ENCODE data around the gene TEX44.

The TEX44 gene

DNA sequence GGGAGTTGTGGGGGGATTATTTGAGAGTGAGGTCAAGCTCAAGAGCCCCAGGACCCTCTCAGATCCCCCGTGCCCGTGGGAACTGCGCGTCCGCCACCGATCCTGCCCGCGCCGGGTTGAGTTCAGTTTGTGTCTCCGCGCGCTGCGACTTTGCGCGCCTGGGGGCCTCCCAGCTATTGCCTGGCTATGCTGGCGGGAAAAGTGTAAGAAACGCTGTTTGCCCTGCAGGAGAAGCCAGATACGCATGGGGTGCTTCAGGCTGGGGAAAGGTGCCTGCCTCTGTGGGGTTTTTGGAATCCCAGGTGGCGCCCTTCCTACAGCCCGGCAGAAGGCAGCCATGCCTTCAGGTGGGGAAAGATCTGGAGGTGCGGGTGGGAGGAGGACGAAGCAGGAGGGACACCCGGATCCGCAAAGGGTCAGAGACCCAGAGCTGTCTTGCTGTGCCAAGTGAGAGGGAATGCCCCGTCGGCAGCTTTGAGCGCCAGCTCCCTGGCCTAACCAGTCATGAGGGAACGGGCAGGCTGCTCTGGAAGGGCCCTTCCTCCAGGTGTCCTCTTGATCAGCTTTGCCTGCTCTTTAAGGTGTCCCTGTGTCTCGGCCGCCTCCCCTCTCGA, 22.5 kb downstream of the TEX44 start:
- Histone ChIP-seq H2AFZ (ENCODE audit: low read length) (0 out of 2 replicates have a peak overlapping the region, but pooled peaks have one; percentile 14), H3K4me2 (ENCODE audit: low read length) (peak overlapping the region; percentile 84), H3K79me2 (ENCODE audit: insufficient read depth, low read length) (no peaks in the 10 kb centered on the region), H3K4me1 (ENCODE audit: insufficient read depth, low read length, severe bottlenecking) (peaks cover 60% of the 10 kb centered on the region), H3K36me3 (ENCODE audit: insufficient read depth, low read length) (no peaks in the 10 kb centered on the region), H3K9ac (ENCODE audit: low read length) (peak overlapping the region; percentile 92), H3K27me3 (ENCODE audit: insufficient read depth, low read length) (no peaks in the 10 kb centered on the region), H3K9me3 (ENCODE audit: low read length) (no peaks in the 10 kb centered on the region), H3K4me3 (ENCODE audit: low read depth, low read length, poor library complexity, severe bottlenecking) (peak overlapping the region; percentile 53), H3K9me2 (ENCODE audit: low read depth, low read length) (no peaks in the 10 kb centered on the region), H3K27ac (ENCODE audit: low read depth, low read length, poor library complexity, severe bottlenecking) (peak overlapping the region; percentile 99), H3F3A (ENCODE audit: insufficient read depth, low read length) (0 out of 2 replicates have a peak, but pooled peaks cover 8% of the 10 kb centered on the region), H4K20me1 (ENCODE audit: insufficient read depth, low read length) (no peaks in the 10 kb centered on the region)
- TF ChIP-seq, protein P1, sequence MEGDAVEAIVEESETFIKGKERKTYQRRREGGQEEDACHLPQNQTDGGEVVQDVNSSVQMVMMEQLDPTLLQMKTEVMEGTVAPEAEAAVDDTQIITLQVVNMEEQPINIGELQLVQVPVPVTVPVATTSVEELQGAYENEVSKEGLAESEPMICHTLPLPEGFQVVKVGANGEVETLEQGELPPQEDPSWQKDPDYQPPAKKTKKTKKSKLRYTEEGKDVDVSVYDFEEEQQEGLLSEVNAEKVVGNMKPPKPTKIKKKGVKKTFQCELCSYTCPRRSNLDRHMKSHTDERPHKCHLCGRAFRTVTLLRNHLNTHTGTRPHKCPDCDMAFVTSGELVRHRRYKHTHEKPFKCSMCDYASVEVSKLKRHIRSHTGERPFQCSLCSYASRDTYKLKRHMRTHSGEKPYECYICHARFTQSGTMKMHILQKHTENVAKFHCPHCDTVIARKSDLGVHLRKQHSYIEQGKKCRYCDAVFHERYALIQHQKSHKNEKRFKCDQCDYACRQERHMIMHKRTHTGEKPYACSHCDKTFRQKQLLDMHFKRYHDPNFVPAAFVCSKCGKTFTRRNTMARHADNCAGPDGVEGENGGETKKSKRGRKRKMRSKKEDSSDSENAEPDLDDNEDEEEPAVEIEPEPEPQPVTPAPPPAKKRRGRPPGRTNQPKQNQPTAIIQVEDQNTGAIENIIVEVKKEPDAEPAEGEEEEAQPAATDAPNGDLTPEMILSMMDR (IDR thresholded peaks at IDR 0.05; ENCODE audit: low read length) = peak; percentile 18; the same call in 1 of the 2 replicates
- TF ChIP-seq EZH2 (IDR thresholded peaks at IDR 0.05; ENCODE audit: borderline replicate concordance, low read length) = no peak

DNA sequence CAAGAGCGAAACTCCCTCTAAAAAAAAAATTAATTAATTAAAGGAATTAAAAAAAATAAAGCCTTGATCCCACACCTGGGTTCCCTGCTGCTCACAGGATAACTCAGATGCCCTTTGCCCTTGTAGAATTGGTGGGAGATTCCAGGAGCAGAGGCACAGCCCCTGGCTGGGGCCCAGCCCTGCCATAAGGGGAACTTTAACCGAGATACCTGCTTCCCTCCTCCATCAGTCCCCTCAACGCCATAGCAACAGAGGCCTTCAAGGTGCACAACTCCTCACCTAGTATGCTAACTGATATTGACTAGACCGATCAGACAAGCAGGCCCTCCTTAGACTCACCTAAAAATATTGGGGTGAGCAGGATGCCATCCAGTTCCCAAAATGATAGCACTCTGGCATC, 23.6 kb downstream of the TEX44 start:
- no peaks in the 10 kb centered on the region for H3K36me3 ChIP-seq (ENCODE audit: insufficient read depth, low read length)
- no peaks in the 10 kb centered on the region for H3K9me3 ChIP-seq (ENCODE audit: low read length)
- no peak overlapping the region for H3K9ac ChIP-seq (ENCODE audit: low read length)
- H3K4me1 ChIP-seq (ENCODE audit: insufficient read depth, low read length, severe bottlenecking) = peaks cover 60% of the 10 kb centered on the region
- H3K27me3 ChIP-seq (ENCODE audit: insufficient read depth, low read length) = no peaks in the 10 kb centered on the region
- H3K79me2 ChIP-seq (ENCODE audit: insufficient read depth, low read length) = no peaks in the 10 kb centered on the region
- H3K27ac ChIP-seq (ENCODE audit: low read depth, low read length, poor library complexity, severe bottlenecking) = peak overlapping the region; percentile 17
- H3K9me2 ChIP-seq (ENCODE audit: low read depth, low read length) = no peaks in the 10 kb centered on the region
- H3K4me3 ChIP-seq (ENCODE audit: low read depth, low read length, poor library complexity, severe bottlenecking) = no peak overlapping the region
- no peaks in the 10 kb centered on the region for H4K20me1 ChIP-seq (ENCODE audit: insufficient read depth, low read length)
- H2AFZ ChIP-seq (ENCODE audit: low read length) = no peak overlapping the region
- TF ChIP-seq, protein P1 (IDR thresholded peaks at IDR 0.05; ENCODE audit: low read length) = no peak
- no peak for TF ChIP-seq EZH2 (IDR thresholded peaks at IDR 0.05; ENCODE audit: borderline replicate concordance, low read length)
- no peak overlapping the region for H3K4me2 ChIP-seq (ENCODE audit: low read length)
- 0 out of 2 replicates have a peak, but pooled peaks cover 8% of the 10 kb centered on the region for H3F3A ChIP-seq (ENCODE audit: insufficient read depth, low read length)

DNA sequence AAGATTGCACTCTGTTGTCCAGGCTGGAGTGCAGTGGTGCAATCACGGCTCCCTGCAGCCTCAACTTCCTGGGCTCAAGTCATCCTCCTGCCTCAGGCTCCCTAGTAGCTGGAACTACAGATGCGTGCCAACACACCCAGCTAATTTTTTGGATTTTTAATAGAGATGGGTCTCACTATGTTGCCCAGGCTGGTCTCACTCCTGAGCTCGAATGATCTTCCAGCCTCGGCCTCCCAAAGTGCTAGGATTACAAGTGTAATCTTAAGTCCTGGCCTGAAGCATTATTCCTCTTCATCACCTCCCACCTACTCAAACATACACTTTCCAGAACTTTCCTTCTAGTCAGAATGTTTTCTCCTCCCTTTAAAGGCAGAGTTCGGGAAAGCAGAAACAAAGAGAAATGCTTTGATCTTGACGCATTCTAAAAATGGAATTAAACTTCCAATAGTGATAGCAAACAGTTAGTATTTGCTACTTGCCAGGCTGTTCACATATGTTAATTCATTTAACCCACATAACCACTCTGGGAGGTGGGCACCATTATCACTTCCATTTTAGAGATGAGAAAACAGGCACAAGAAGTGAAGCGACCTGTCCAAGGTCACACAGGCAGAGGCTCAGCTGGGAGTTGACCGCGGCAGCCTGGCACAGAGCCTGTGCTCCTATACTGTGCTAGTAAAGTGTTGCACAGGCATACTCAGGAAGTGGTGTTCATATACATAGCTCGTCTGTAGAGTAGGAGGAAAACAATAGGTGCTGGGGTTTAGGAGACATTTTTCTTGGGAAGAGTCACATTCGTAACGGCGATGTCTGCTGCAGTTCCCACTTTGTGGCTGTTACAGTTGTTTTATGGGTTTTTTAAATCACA, 24.6 kb downstream of the TEX44 start:
- no peak overlapping the region for H3K9ac ChIP-seq (ENCODE audit: low read length)
- H3K9me3 ChIP-seq (ENCODE audit: low read length) = no peaks in the 10 kb centered on the region
- H2AFZ ChIP-seq (ENCODE audit: low read length) = no peak overlapping the region
- H3K4me1 ChIP-seq (ENCODE audit: insufficient read depth, low read length, severe bottlenecking) = peaks cover 60% of the 10 kb centered on the region
- H3F3A ChIP-seq (ENCODE audit: insufficient read depth, low read length) = 0 out of 2 replicates have a peak, but pooled peaks cover 8% of the 10 kb centered on the region
- H3K36me3 ChIP-seq (ENCODE audit: insufficient read depth, low read length) = no peaks in the 10 kb centered on the region
- H4K20me1 ChIP-seq (ENCODE audit: insufficient read depth, low read length) = no peaks in the 10 kb centered on the region
- TF ChIP-seq EZH2 (IDR thresholded peaks at IDR 0.05; ENCODE audit: borderline replicate concordance, low read length) = no peak
- TF ChIP-seq, protein P1 (IDR thresholded peaks at IDR 0.05; ENCODE audit: low read length) = no peak
- H3K9me2 ChIP-seq (ENCODE audit: low read depth, low read length) = no peaks in the 10 kb centered on the region
- no peak overlapping the region; the same call in 1 of the 2 replicates for H3K4me2 ChIP-seq (ENCODE audit: low read length)
- no peaks in the 10 kb centered on the region for H3K27me3 ChIP-seq (ENCODE audit: insufficient read depth, low read length)
- no peaks in the 10 kb centered on the region for H3K79me2 ChIP-seq (ENCODE audit: insufficient read depth, low read length)
- peak overlapping the region; percentile 17 for H3K27ac ChIP-seq (ENCODE audit: low read depth, low read length, poor library complexity, severe bottlenecking)
- H3K4me3 ChIP-seq (ENCODE audit: low read depth, low read length, poor library complexity, severe bottlenecking) = no peak overlapping the region
